NCI-H146 (cell line): ENCODE data around the gene B3GNT3.
"Not testable (repeated sequence)": the region's sequence is repeated elsewhere in the genome, so short reads cannot be mapped to it uniquely, and the experiment has no call there.

Source experiments
- DNase-seq: peaks from one replicate; lab custom pipeline; 2025; lab: John Stamatoyannopoulos, UW

Gene B3GNT3

DNA sequence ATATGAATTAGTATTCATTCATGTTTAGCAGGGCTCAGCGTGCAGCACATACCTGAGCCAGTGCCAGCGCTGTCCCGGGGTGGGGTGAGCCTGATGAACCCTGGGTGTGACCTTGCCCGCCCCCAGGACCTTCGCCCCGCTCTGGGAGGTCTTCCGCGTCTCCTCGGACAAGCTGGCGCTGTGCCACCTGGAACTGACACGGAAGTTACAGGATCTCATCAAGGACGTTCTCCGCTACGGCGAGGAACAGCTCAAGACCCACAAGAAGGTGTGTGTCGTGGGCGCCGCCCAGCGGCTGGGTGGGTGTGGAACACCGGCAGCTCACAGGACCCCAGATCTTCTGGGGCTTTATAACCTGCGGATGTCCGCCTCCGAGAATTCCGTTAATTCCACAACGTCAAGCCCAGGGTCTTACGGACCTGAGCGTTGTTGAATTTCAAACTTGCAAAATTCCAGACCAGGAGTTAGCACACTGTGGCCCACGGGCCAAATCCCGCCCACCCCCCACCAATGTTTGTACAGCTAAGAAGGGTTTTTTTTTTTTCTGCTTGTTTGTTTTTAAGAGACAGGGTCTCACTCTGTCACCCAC lies 28.3 kb upstream of the B3GNT3 start:
- peak; percentile 86 for DNase-seq

DNA sequence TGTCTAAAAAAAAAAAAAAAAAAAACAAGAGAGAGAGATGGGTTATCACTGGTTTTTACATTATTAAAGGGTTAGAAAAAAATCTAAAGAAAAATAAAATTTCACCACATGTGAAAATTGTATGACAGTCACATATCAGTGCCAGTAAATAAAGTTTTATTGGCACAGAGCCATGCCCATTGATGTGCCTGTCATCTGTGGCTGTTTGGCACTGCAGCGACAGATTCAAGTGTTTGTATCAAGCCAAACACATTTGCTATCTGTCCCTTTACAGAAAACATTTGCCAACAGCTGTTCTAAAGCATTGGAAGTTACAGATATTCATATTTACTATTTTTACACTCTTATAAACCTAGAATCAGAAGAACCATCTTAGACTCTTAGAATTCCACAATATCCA lies 27.4 kb upstream of the B3GNT3 start:
- no peak for DNase-seq

DNA sequence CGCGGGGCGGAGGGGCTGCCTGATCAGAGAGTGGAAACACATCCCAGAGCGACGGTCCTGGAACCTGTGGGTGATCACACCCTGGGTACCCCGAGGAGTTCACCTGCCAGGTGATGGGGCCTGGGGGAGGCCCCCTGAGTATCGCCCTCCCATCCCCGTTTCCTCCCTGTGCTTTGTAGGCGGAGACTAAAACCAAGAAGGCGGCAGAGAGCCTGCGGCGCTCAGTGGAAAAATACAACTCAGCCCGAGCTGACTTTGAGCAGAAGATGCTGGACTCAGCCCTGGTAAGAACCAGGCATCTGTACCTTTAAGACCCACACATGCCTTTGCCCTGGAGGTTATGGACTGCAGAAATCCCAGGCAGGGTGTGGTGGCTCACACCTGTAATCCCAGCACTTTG lies 24.3 kb upstream of the B3GNT3 start:
- DNase-seq = no peak

DNA sequence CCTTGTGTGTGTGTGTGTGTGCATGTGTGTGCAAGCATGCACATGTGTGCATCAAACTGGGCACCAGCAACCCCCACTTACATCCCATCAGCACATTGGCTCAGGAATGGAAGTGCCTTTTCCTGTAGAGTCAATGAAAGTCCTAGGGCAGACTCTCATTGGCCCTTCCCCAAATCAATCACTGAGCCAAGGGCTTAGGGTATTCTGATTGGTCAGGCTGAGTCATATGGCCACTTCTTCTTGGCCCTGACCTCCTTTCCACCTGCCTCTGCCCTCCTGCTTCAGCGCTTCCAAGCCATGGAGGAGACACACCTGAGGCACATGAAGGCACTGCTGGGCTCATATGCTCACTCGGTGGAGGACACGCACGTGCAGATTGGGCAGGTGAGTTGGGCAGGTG lies 22.8 kb upstream of the B3GNT3 start:
- no peak for DNase-seq

DNA sequence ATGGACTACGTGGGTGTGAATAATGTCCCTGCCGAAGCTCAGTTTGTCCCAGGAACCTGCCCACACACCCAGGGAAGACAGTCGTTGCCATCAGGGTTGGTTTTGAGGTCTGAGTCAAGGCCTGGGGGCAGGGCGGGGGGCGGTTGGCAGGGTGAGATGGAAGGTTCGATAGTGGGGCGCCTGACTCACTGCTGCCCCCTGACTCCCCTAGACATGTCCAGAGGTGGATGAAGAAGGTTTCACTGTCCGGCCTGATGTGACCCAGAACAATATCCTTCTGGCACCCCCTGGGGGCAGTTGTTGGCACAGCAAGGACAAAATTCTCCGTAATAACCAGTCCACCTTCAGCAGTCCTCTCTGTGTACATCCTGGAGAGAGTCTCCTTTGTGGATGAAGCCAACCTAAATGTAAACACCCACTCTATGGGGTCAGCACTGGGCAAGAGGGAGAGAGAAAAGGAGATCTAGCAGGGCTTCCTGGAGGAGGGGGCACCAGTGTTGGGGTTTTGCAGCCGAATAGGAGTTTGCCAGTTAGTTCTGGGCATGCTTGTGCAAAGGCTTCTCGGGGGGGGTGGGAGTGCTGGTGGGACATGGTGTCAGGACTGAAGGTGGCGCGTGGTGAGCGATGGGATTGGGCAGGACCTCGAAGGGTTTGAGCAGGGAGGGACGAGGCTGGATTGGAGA lies 19.6 kb upstream of the B3GNT3 start:
- DNase-seq = no peak

DNA sequence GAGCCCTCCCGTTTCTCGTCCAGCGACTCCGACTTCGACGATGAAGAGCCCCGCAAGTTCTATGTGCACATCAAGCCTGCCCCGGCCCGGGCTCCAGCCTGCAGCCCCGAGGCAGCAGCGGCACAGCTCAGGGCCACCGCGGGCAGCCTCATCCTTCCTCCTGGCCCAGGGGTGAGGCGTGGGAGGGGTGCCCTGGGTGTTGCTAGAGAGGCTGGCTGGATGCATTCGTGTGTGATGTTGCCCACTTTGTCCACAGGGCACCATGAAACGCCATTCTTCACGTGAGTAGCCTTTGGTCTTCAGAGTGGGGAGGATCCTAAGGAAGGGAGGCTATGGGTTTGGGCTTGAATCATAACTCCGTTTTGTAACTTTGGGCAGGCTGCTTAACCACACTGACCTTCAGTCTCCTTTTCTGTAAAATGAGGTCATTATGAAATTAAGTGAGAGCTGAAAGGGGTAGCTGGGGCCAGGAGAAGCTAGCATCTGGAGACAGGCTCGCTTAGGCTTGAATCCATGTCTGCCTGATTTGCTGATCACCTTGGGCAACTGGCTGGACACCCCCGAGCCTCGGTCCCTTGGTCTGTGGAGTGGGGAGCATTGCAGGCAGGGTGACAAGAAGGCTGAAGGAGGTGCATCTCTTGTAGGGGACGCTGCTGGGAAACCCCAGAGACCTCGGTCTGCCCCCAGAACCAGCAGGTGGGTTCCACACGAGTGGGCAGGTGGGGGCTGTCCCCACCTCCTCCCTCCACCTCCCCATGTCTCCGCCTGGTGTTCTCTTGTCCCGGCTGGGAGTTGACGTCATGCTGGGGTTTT lies 18.7 kb upstream of the B3GNT3 start:
- DNase-seq = no peak

DNA sequence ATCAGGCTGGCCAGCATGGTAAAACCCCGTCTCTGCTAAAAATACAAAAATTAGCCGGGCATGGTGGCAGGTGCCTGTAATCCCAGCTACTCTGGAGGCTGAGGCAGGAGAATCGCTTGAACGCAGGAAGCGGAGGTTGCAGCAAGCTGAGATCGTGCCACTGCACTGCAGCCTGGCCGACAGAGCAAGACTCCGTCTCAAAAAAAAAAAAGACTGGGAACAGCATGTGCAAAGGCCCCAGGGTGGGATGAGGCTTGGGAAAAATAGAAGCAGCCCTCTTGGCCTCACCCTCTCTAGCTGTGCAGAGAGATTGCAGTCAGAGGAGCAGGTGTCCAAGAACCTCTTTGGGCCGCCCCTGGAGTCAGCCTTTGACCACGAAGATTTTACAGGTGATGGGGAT lies 17.1 kb upstream of the B3GNT3 start:
- not testable (repeated sequence) for DNase-seq

DNA sequence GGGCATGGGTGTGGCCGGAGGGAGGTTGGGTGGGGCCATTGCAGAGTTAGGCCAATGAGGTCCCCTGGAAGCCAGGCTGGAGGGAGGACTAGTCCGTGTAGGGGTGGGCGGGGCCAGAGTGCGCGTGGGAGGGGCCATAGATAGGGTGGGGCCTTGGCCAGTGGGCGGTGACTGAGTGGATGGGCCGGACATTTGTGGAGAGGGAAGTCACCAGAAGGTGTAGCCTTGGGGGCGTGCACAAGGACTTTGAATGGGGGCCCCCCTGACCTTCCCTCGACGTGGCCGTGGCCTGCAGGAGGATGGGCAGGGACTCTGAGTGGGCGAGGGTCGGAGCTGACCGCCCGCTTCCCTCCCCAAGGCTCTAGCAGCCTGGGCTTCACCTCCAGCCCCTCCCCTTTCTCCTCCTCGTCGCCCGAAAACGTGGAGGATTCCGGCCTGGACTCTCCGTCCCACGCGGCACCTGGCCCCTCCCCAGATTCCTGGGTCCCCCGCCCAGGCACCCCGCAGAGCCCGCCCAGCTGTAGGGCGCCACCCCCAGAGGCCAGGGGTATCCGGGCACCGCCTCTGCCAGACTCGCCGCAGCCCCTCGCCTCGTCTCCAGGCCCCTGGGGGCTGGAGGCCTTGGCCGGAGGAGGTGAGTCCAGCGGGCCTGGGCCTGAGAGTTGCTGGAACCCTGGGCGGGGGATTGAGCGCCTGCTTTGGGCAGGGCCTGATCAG lies 16.5 kb upstream of the B3GNT3 start:
- DNase-seq = peak; percentile 87

DNA sequence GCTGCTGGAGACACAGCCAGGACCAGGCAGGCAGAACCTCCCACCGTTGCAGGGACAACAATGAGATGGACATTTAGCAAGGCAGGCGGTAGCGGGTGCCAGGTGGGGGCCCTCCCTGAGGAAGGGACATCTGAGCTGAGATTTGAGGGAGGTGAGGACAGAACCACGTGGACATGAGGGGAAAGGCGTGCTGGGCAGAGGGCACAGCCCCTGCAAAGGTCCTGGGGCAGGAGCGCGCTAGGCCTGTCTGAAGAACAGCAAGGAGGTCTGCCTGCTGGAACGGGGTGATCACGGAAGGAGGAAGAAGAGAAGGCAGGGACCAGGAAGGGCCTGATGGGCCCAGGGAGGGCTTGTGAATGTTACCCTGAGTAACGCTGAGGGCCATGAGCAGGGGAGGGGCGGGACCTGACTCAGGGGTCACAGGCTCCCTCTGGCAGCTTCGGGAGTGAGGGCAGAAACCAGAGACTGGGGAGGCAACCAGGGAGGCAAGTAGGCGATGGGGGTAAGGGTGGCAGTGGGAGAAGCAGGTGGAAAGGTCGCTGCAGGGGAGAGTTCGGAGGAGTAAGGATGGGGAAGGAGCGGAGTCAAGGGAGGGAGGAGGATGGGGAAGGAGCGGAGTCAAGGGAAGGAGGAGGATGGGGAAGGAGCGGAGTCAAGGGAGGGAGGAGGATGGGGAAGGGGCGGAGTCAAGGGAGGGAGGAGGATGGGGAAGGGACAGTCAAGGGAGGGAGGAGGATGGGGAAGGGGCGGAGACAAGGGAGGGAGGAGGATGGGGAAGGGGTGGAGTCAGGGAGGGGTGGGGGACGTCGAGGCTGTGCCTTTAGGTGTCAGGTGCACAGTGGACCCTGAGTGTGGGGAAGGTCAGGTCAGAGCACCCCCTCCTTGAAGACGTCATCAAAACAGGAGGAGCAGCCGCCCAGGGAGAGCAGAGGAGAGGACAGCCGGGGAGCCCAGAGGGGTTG lies 15.7 kb upstream of the B3GNT3 start:
- DNase-seq = peak; percentile 66

DNA sequence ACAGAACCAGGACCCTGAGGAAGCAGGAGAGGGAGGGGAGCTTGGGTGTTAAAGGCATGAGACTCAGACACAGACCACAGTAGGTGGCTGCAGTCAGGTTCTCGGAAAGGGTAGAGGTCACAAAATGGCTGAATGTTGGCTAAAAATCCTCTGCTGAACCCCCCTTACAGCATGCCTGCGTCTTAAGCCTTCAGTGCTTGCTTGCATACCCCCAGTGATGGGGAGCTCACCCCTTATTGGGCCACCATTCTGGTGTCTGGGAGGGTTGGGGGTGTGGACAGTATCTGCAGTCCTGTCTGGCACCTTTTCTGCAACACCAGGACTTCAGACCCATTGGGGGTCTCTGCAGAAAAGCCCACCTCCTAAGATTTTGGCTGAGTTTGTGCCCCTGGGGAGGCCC lies 14.2 kb upstream of the B3GNT3 start:
- DNase-seq = no peak

DNA sequence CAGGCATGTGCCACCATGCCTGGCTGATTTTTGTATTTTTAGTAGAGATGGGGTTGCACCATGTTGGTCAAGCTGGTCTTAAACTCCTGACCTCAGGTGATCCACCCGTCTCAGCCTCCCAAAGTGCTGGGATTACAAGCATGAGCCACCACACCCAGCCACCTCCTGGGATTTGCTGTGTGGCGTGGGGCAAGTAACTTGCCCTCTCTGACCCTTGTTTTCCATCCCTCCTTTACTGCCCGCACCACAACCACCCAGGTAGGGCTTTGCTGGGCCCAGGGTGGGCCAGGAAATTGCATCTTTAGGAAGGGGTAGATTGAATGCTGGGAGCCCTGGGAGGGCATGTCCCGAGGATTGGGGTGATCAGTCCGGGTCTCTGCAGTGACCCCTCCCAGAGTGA lies 11.2 kb upstream of the B3GNT3 start:
- DNase-seq = not testable (repeated sequence)

DNA sequence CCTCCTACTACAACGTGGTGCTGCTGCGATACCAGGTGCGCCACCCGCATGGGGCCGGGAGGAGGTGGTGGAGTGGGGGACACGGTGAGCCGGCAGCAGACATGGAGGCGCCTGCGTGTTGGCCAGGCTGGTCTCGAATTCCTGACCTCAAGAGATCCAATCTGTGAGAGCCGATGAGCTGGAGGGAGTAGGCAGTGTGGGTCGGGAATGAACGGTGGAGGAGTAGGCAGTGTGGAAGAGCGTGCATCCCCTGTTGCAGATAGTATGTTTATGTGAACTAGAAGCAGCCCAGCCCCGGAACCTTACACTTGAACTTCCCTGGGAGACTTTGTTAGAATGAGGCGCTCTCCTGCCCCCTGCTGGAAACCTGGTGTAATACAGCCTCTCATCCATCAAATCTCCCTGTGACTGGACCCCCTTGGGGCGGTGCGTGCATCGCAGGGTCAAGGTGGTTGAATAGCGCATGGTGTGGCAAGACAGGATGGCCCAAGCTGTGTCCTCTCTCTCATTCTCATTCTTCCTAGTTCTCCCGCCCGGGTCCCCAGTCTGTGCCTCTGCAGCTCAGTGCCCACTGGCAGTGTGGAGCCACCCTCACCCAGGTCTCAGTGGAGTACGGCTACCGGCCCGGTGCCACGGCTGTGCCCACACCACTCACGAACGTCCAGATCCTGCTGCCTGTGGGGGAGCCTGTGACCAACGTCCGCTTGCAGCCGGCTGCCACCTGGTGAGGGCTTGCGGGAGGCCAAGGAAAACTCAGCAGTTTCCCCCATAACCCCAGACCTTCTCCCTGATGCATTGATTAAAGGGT lies 10.5 kb upstream of the B3GNT3 start:
- DNase-seq = peak; percentile 62

DNA sequence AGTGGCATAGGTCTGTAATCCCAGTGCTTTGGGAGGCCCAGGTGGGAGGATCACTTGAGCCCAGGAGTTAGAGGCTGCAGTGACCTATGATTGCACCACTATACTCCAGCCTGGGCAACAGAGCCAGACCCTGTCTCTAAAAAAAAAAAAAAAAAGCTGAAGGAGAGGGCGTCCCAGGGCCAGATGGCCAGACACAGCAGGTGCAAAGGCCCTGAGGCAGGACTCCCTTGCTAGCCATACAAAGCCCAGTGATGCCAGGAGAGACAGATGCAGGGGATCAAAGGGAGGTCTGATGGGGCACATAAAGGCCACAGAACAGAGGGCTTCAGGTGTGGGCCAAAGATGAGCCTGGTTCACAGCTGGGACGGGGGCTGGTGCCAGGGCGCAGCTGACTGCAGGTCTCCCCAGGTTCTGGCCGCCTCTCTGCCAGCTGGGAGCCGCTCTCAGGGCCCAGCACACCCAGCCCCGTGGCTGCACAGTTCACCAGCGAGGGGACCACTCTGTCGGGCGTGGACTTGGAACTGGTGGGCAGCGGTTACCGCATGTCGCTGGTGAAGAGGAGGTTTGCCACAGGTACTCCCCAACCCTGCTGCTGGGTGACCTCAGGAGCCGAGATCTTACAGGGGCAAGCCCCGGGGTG lies 7.5 kb upstream of the B3GNT3 start:
- no peak for DNase-seq

DNA sequence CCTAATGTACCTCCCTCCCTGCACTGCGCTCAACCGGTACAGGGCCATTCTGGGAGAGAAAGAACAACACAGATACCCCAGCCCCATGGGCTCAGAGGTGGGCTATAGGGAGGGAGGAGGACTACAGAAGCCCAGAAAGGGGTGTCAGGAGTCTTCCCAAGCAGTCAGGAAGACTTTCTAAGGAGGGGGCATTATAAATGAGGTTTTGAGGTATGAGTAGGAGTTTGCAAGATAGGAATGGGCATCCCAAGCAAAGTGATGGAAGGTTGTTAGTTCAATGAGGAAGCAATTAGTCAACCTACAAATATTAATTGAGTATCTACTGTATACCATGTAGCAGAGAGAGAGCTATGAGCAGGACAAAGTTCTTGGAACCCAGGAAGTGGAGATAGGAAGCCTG lies 6.3 kb upstream of the B3GNT3 start:
- DNase-seq = no peak

DNA sequence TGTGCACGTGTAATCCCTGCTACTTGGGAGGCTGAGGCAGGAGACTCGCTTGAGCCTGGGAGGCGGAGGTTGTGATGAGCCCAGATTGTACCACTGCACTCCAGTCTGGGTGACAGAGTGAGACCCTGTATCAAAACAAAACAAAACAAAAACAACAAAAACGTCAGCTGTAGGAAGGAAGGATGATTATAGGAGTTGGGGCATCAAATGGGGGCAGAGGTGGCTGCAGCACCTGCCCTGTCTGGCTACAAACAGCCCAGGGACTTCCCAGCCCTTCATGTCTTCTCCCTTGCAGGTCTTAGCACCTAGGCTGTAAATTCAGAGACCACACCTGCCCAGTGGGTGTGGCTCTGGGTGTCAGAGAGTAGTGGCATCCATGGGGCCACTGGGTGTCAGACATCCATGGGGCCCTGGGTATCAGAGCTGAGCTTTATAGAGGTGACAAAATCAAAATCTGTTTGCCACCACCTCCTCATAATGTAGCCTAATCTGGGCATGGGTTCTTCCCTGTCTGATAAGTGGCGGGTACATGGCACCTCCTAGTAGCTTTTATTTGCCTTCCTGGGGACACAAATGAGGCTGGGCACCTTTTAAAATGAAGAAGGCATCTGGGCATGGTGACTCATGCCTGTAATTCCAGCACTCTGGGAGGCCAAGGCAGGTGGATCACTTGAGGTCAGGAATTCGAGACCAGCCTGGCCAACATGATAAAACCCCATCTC lies 4.7 kb upstream of the B3GNT3 start:
- DNase-seq = no peak

DNA sequence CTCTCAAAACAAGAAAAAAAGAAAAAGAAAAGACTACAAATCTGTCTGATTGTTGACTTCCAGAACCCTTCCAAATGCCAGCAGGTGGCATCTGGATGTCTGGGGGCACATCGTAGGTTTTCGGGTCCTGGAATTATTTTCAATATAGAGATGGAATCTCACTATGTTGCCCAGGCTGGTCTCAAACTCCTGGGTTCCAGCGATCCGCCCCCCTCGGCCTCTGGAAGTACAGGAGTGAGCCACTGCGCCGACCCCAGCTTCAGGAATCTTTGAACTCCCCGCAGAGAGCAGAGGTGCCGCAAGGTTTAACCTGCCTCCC lies 567 bp upstream of the B3GNT3 start:
- no peak for DNase-seq

DNA sequence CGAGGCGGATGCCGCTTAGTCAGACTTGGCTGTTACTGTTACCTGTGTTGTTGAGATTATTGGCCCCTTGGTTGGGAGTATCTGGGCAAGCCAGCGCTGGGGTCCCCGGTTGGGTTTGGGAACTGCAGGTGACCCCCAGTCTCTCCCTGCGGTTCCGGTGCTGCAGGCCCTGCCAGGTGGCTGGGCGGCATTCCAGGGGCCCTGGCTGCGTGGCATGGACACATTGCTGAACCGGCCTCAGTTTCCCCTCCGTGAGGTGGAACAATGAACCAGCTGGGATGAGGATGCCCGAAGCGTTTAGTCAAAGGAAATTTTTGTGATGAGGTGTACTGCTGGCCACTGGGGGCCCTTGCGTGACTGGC lies 538 bp downstream of the B3GNT3 start:
- no peak for DNase-seq

DNA sequence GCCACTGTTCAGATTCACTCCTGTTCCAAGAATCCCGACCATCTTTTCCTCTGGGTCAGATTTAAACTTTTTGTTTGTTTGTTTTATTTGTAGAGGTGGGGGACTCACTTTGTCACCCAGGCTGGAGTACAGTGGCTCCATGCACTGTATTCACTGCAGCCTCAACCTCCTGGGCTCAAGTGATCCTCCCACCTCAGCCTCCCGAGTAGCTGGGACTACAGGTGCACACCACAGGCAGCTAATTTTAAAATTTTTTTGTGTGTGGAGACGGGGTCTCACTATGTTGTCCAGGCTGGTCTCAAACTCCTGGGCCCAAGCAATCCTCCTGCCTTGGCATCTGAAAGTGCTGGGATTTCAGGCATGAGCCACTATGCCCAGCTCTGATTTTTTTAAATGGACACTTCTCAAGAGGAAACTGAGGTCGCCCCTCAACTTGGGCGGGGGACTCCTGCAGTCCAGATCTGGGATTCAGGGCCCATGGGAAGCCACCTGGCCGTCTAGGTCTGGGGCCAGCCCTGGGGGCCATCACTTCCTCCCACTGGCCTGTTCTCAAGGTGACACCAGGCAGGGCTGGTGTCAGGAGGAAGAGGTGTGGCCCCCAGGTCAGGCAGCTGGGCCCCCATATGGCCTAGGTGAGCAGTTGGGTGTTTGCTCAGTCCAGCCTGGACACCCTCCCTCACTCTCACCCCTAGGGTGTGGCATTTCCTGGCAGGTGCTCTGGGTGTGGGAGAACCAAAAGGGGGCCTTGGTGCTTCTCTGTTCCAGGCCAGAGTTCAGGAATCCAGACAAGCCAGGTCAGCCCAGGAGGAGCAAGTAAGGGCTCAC lies 1.3 kb downstream of the B3GNT3 start:
- peak; percentile 25 for DNase-seq
